ENCODE data around the gene NTPCR. TPM values are rescaled to one million over a fixed set of nuclear protein-coding genes. Genes with fewer than 3 reads are reported as not detected.
A peak's percentile ranks its signal among the peaks of the same experiment; 100 is the strongest.

The NTPCR gene
- total and polyA plus RNA-seq, 4 donors = 31.2 to 66.2 (median 57.3) TPM

- no peaks in the 10 kb centered on the region for H3K9me3 ChIP-seq (ENCODE audit: control insufficient read depth, insufficient read depth, low read length)
- DNase-seq (ENCODE audit: low read depth in 4 of 6, low spot score in 6 of 6) = peak in 1 of 6 donors; percentile 28
- H3K27ac ChIP-seq (ENCODE audit: low read depth, low read length) = no peak overlapping the region
- H3K36me3 ChIP-seq (ENCODE audit: control insufficient read depth, insufficient read depth, low read length) = no peaks in the 10 kb centered on the region
- H3K4me3 ChIP-seq (ENCODE audit: low read depth, low read length) = no peak overlapping the region
- H3K4me1 ChIP-seq (ENCODE audit: control insufficient read depth, insufficient read depth, low read length) = no peaks in the 10 kb centered on the region
- 16% methylated on average over 5 of the region's 8 CpGs for WGBS (ENCODE audit: insufficient coverage)
- H3K27me3 ChIP-seq (ENCODE audit: control insufficient read depth, insufficient read depth, low read length) = no peaks in the 10 kb centered on the region
These were observed 7.8 kb upstream of the NTPCR start for GRCh38 chr1:232942413-232943294.

DNA sequence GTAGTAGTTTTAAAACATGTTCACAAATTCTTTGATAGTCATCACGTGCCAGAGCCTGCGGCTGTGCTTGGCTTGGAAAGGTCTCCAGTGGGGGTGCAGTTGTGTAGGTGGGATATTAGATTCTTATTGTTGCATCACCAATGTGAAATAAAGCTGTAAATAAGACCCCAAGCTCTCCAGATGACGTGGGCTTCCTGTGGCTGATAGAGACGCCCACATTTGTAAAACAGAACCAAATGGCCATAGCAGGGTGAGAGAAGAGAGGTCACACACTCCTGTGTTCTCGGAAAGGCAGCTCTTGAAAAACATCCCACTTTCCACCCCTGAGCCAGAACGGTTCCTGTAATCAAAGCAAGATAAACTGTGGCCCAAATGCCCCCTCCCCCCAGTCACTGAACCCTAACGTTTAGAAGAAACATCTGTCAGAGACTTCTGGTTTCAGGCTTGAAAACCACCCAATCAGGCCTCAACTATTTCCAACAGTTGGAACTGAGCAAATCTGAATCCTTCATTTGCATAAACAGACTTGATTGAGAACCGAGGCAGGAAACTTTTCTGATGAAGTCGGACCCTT lies 6.6 kb upstream of the NTPCR start:
- Histone ChIP-seq H3K27ac (ENCODE audit: low read depth, low read length) (no peak overlapping the region), H3K9me3 (ENCODE audit: control insufficient read depth, insufficient read depth, low read length) (no peaks in the 10 kb centered on the region), H3K4me3 (ENCODE audit: low read depth, low read length) (no peak overlapping the region), H3K27me3 (ENCODE audit: control insufficient read depth, insufficient read depth, low read length) (no peaks in the 10 kb centered on the region), H3K36me3 (ENCODE audit: control insufficient read depth, insufficient read depth, low read length) (no peaks in the 10 kb centered on the region), H3K4me1 (ENCODE audit: control insufficient read depth, insufficient read depth, low read length) (no peaks in the 10 kb centered on the region)
- DNase-seq (ENCODE audit: low read depth in 4 of 6, low spot score in 6 of 6) = no peak
- WGBS (ENCODE audit: insufficient coverage) = 66% methylated on average over 3 of the region's 9 CpGs

- Histone ChIP-seq H3K36me3 (ENCODE audit: control insufficient read depth, insufficient read depth, low read length) (no peaks in the 10 kb centered on the region), H3K4me3 (ENCODE audit: low read depth, low read length) (no peak overlapping the region), H3K9me3 (ENCODE audit: control insufficient read depth, insufficient read depth, low read length) (no peaks in the 10 kb centered on the region), H3K27me3 (ENCODE audit: control insufficient read depth, insufficient read depth, low read length) (no peaks in the 10 kb centered on the region), H3K4me1 (ENCODE audit: control insufficient read depth, insufficient read depth, low read length) (no peaks in the 10 kb centered on the region), H3K27ac (ENCODE audit: low read depth, low read length) (no peak overlapping the region)
- WGBS (ENCODE audit: insufficient coverage) = 92% methylated on average over 4 of the region's 5 CpGs
- no peak for DNase-seq (ENCODE audit: low read depth in 4 of 6, low spot score in 6 of 6)
These were observed 6.1 kb upstream of the NTPCR start for GRCh38 chr1:232944347-232944746.

GRCh38 chr1:232949636-232950196 lies 695 bp upstream of the NTPCR start:
- DNase-seq (ENCODE audit: low read depth in 4 of 6, low spot score in 6 of 6) = no peak
- WGBS (ENCODE audit: insufficient coverage) = 83% methylated on average over 2 of the region's 5 CpGs
- peak overlapping the region; percentile 86 for H3K27ac ChIP-seq (ENCODE audit: low read depth, low read length)
- H3K36me3 ChIP-seq (ENCODE audit: control insufficient read depth, insufficient read depth, low read length) = no peaks in the 10 kb centered on the region
- no peaks in the 10 kb centered on the region for H3K9me3 ChIP-seq (ENCODE audit: control insufficient read depth, insufficient read depth, low read length)
- peaks cover 4% of the 10 kb centered on the region for H3K4me1 ChIP-seq (ENCODE audit: control insufficient read depth, insufficient read depth, low read length)
- no peaks in the 10 kb centered on the region for H3K27me3 ChIP-seq (ENCODE audit: control insufficient read depth, insufficient read depth, low read length)
- H3K4me3 ChIP-seq (ENCODE audit: low read depth, low read length) = peak overlapping the region; percentile 89

GRCh38 chr1:232951180-232951579 lies 769 bp downstream of the NTPCR start:
- Histone ChIP-seq H3K4me3 (ENCODE audit: low read depth, low read length) (peak overlapping the region; percentile 89), H3K9me3 (ENCODE audit: control insufficient read depth, insufficient read depth, low read length) (no peaks in the 10 kb centered on the region), H3K36me3 (ENCODE audit: control insufficient read depth, insufficient read depth, low read length) (no peaks in the 10 kb centered on the region), H3K4me1 (ENCODE audit: control insufficient read depth, insufficient read depth, low read length) (peaks cover 4% of the 10 kb centered on the region), H3K27me3 (ENCODE audit: control insufficient read depth, insufficient read depth, low read length) (no peaks in the 10 kb centered on the region), H3K27ac (ENCODE audit: low read depth, low read length) (no peak overlapping the region)
- WGBS (ENCODE audit: insufficient coverage) = 29% methylated on average over 1 of the region's 5 CpGs
- peak in 2 of 6 donors; percentile 19 to 23 for DNase-seq (ENCODE audit: low read depth in 4 of 6, low spot score in 6 of 6)

DNA sequence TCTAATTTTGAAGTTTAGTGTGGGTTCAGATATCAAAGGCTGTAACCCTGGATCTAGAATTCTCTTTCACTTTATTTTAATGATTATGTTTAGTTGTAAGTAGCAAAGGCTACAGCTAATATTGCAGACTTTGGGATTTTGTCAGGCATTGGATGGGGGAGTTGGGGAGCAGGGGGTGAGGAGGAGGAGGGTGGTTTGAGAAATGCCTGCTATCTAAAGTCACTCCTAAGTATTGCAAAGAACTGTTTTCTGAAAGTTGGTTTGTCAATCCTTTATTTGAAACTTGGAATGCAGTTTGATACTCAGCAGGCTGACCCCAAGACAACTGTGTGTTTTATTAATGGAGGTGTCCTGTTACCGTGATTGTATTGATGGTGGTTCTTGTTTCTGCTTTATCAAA lies 1.2 kb downstream of the NTPCR start:
- no peaks in the 10 kb centered on the region for H3K36me3 ChIP-seq (ENCODE audit: control insufficient read depth, insufficient read depth, low read length)
- H3K27me3 ChIP-seq (ENCODE audit: control insufficient read depth, insufficient read depth, low read length) = no peaks in the 10 kb centered on the region
- H3K27ac ChIP-seq (ENCODE audit: low read depth, low read length) = no peak overlapping the region
- peaks cover 4% of the 10 kb centered on the region for H3K4me1 ChIP-seq (ENCODE audit: control insufficient read depth, insufficient read depth, low read length)
- DNase-seq (ENCODE audit: low read depth in 4 of 6, low spot score in 6 of 6) = no peak
- WGBS (ENCODE audit: insufficient coverage) = no CpG with 5 or more reads among the region's 1 CpG
- H3K4me3 ChIP-seq (ENCODE audit: low read depth, low read length) = peak overlapping the region; percentile 89
- H3K9me3 ChIP-seq (ENCODE audit: control insufficient read depth, insufficient read depth, low read length) = no peaks in the 10 kb centered on the region

DNA sequence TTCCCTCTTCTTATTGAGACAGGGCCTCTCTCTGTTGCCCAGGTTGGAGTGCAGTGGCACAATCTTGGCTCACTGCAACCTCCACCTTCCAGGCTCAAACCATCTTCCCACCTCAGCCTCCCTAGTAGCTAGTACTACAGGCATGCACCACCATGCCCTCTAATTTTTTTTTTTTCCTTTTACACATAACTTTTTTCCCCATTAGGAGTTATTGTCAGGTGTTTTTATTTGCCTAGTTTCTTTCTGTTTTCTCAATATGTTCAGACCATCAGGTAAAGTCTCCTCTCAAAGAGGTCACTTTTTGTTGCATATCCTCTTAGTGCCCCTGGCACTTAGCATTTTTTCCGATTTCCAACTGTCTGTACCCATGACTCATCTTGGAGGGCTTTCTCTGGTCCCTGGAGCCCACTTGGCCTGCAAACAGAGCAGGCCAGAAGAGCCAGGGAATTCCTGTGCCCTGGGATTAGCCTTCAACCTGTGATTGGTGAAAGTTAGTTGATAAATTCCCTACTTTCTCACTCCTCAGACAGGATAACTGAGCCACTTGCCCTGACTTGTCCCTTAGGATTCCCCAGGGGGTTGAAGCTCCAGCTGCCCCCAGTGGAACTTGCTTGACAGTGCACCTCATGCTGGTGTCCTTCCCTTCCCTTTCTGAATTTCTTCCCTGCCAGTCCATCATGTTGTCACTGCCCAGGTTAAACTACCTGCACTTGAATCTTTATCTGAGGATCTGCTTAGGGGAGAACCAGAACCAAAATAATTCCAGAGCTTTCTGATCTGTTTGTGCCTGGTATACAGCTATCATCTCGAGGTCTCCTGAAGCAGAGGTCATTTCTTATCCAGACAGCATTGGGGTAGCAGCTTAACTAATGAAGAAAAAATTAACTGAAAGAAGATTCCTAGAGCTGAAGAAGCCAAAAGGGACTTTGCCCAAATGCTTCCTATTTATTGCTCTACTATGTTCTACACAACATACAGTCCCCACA lies 2.4 kb downstream of the NTPCR start:
- 100% methylated on average over 1 of the region's 2 CpGs for WGBS (ENCODE audit: insufficient coverage)
- H3K4me1 ChIP-seq (ENCODE audit: control insufficient read depth, insufficient read depth, low read length) = peaks cover 4% of the 10 kb centered on the region
- no peak overlapping the region for H3K4me3 ChIP-seq (ENCODE audit: low read depth, low read length)
- DNase-seq (ENCODE audit: low read depth in 4 of 6, low spot score in 6 of 6) = peak in 1 of 6 donors; percentile 20
- no peaks in the 10 kb centered on the region for H3K36me3 ChIP-seq (ENCODE audit: control insufficient read depth, insufficient read depth, low read length)
- no peak overlapping the region for H3K27ac ChIP-seq (ENCODE audit: low read depth, low read length)
- H3K27me3 ChIP-seq (ENCODE audit: control insufficient read depth, insufficient read depth, low read length) = no peaks in the 10 kb centered on the region
- no peaks in the 10 kb centered on the region for H3K9me3 ChIP-seq (ENCODE audit: control insufficient read depth, insufficient read depth, low read length)

- WGBS (ENCODE audit: insufficient coverage) = 93% methylated on average over 2 of the region's 4 CpGs
- no peak for DNase-seq (ENCODE audit: low read depth in 4 of 6, low spot score in 6 of 6)
- Histone ChIP-seq H3K9me3 (ENCODE audit: control insufficient read depth, insufficient read depth, low read length) (peaks cover 3% of the 10 kb centered on the region), H3K27ac (ENCODE audit: low read depth, low read length) (no peak overlapping the region), H3K4me3 (ENCODE audit: low read depth, low read length) (no peak overlapping the region), H3K4me1 (ENCODE audit: control insufficient read depth, insufficient read depth, low read length) (peaks cover 4% of the 10 kb centered on the region), H3K27me3 (ENCODE audit: control insufficient read depth, insufficient read depth, low read length) (no peaks in the 10 kb centered on the region), H3K36me3 (ENCODE audit: control insufficient read depth, insufficient read depth, low read length) (peaks cover 7% of the 10 kb centered on the region)
These were observed 4.4 kb downstream of the NTPCR start for GRCh38 chr1:232954594-232955365.
